Ishikawa (cell line): ENCODE results near the gene SPATA6.

Experiments
- CEBPB ChIP-seq: IDR thresholded peaks from 2 replicates; pipeline ENCODE4 v1.6.1; 2012
- CREB1 ChIP-seq: IDR thresholded peaks from 2 replicates; pipeline ENCODE4 v1.6.1; 2012; ENCODE audit warnings: low read depth
- EGR1 ChIP-seq: IDR thresholded peaks from 2 replicates; pipeline ENCODE4 v1.6.1; 2012
- EP300 ChIP-seq: IDR thresholded peaks from 2 replicates; pipeline ENCODE4 v1.6.1; 2012; ENCODE audit warnings: borderline replicate concordance
- FOXM1 ChIP-seq: IDR thresholded peaks from 2 replicates; pipeline ENCODE4 v1.6.1; 2012; ENCODE audit warnings: low read depth, borderline replicate concordance
- MAX ChIP-seq: IDR thresholded peaks from 2 replicates; pipeline ENCODE4 v1.6.1; 2012
- NFIC ChIP-seq: IDR thresholded peaks from 2 replicates; pipeline ENCODE4 v1.6.1; 2012
- RAD21 ChIP-seq: IDR thresholded peaks from 2 replicates; pipeline ENCODE4 v1.6.1; 2012; ENCODE audit warnings: low read depth
- REST ChIP-seq: IDR thresholded peaks from 2 replicates; pipeline ENCODE4 v1.6.1; 2012; ENCODE audit warnings: low read depth, mild to moderate bottlenecking
- TAF1 ChIP-seq: IDR thresholded peaks from 2 replicates; pipeline ENCODE4 v1.6.1; 2012; ENCODE audit warnings: low read depth, mild to moderate bottlenecking
- TCF12 ChIP-seq: IDR thresholded peaks from 2 replicates; pipeline ENCODE4 v1.6.1; 2012; ENCODE audit warnings: low read depth
- TEAD4 ChIP-seq: IDR thresholded peaks from 2 replicates; pipeline ENCODE4 v1.6.1; 2012
- USF1 ChIP-seq: IDR thresholded peaks from 2 replicates; pipeline ENCODE4 v1.6.1; 2012
- YY1 ChIP-seq: IDR thresholded peaks from 2 replicates; pipeline ENCODE4 v1.6.1; 2012; ENCODE audit warnings: low read depth
- ZBTB7A ChIP-seq: IDR thresholded peaks from 2 replicates; pipeline ENCODE4 v1.6.1; 2012; ENCODE audit warnings: low read depth

Gene SPATA6

GRCh38 chr1:48251323-48251722, 220.7 kb downstream of the SPATA6 start:
- no peak for TF ChIP-seq EP300

- TF ChIP-seq EGR1 (no peak), TAF1 (no peak)
Observed at GRCh38 chr1:48250572-48250971, 221.4 kb downstream of the SPATA6 start.

GRCh38 chr1:48249868-48250267, 222.1 kb downstream of the SPATA6 start:
- no peak for TF ChIP-seq CREB1
- no peak for TF ChIP-seq TCF12
- TF ChIP-seq MAX = no peak
- TF ChIP-seq RAD21 = no peak
- TF ChIP-seq CEBPB = no peak
- no peak for TF ChIP-seq TEAD4
- TF ChIP-seq YY1 = no peak

- no peak for TF ChIP-seq CEBPB
- no peak for TF ChIP-seq ZBTB7A
- no peak for TF ChIP-seq RAD21
- no peak for TF ChIP-seq TCF12
- TF ChIP-seq USF1 = no peak
- no peak for TF ChIP-seq MAX
- TF ChIP-seq FOXM1 = no peak
- TF ChIP-seq EGR1 = no peak
- no peak for TF ChIP-seq YY1
- no peak for TF ChIP-seq NFIC
- no peak for TF ChIP-seq EP300
- no peak for TF ChIP-seq REST
- no peak for TF ChIP-seq CREB1
- no peak for TF ChIP-seq TAF1
- TF ChIP-seq TEAD4 = no peak
Observed at GRCh38 chr1:48248356-48248755, 223.6 kb downstream of the SPATA6 start.

- no peak for TF ChIP-seq NFIC
- TF ChIP-seq EP300 = no peak
- no peak for TF ChIP-seq USF1
- no peak for TF ChIP-seq CEBPB
- TF ChIP-seq YY1 = no peak
- TF ChIP-seq TAF1 = no peak
- no peak for TF ChIP-seq MAX
- no peak for TF ChIP-seq TEAD4
- TF ChIP-seq CREB1 = no peak
- TF ChIP-seq EGR1 = no peak
- no peak for TF ChIP-seq REST
- no peak for TF ChIP-seq FOXM1
- TF ChIP-seq RAD21 = no peak
- TF ChIP-seq ZBTB7A = no peak
- no peak for TF ChIP-seq TCF12
Observed at GRCh38 chr1:48246727-48247126, 225.3 kb downstream of the SPATA6 start.
